GM12864 (cell line): ENCODE data around the gene ATP13A5.

Source experiments
- DNase-seq: peaks from one replicate; pipeline ENCODE4 v3.0.0-alpha.2; 2011; ENCODE audit warnings: low read depth
- H3K4me3 ChIP-seq: 2 replicates; pipeline ENCODE4 v1.5.1; 2011; ENCODE audit warnings: mild to moderate bottlenecking, low read depth, low read length, control low read depth
- CTCF ChIP-seq: IDR thresholded peaks from 2 replicates; pipeline ENCODE4 v1.5.1; 2011; ENCODE audit warnings: low read depth, mild to moderate bottlenecking, moderate library complexity, low read length, control low read depth, inconsistent platforms; ENCODE audit errors: missing control alignments

The ATP13A5 gene

GRCh38 chr3:193400304-193400703 lies 21.8 kb upstream of the ATP13A5 start:
- no peak overlapping the region for H3K4me3 ChIP-seq
- DNase-seq = no peak
- TF ChIP-seq CTCF = no peak

- DNase-seq = no peak
- no peak for TF ChIP-seq CTCF
- no peak overlapping the region for H3K4me3 ChIP-seq
These were observed 18.1 kb upstream of the ATP13A5 start for GRCh38 chr3:193396451-193397244.

- DNase-seq = no peak
- H3K4me3 ChIP-seq = no peak overlapping the region
- no peak for TF ChIP-seq CTCF
These were observed 13.3 kb upstream of the ATP13A5 start for GRCh38 chr3:193391902-193392301.

- no peak for TF ChIP-seq CTCF
- no peak overlapping the region for H3K4me3 ChIP-seq
- DNase-seq = no peak
These were observed 10.8 kb upstream of the ATP13A5 start for GRCh38 chr3:193389335-193389734.

GRCh38 chr3:193388361-193388760 lies 9.8 kb upstream of the ATP13A5 start:
- TF ChIP-seq CTCF = no peak
- DNase-seq = no peak
- H3K4me3 ChIP-seq = no peak overlapping the region

- no peak overlapping the region for H3K4me3 ChIP-seq
- no peak for TF ChIP-seq CTCF
- DNase-seq = no peak
These were observed 9.0 kb upstream of the ATP13A5 start for GRCh38 chr3:193387596-193387995.

- TF ChIP-seq CTCF = no peak
- no peak for DNase-seq
- H3K4me3 ChIP-seq = no peak overlapping the region
These were observed 962 bp downstream of the ATP13A5 start for GRCh38 chr3:193377591-193377990.
